GM04504 (cell line): ENCODE measurements around the gene KIAA0825.
"Not testable (repeated sequence)": the region's sequence is repeated elsewhere in the genome, so short reads cannot be mapped to it uniquely, and the experiment has no call there.

Source experiments
- DNase-seq: peaks from one replicate; pipeline ENCODE4 v3.0.0-alpha.2; 2012; ENCODE audit warnings: low read depth

Gene KIAA0825

DNA sequence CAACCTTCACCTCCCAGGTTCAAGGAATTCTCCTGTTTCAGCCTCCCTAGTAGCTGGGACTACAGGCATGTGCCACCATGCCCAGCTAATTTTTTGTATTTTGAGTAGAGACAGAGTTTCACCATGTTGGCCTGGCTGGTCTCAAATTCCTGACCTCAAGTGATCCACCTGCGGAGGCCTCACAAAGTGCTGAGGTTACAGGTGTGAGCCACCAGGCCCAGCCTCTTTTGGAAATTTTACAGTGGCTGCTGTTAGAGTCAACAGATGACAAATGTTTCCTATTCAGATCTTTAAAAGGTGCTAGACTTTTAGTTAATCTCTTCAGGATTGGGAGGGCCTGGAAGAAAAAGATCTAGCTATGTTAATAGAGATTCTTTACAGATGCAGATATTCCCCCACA is 45.1 kb downstream of the KIAA0825 start:
- not testable (repeated sequence) for DNase-seq

DNA sequence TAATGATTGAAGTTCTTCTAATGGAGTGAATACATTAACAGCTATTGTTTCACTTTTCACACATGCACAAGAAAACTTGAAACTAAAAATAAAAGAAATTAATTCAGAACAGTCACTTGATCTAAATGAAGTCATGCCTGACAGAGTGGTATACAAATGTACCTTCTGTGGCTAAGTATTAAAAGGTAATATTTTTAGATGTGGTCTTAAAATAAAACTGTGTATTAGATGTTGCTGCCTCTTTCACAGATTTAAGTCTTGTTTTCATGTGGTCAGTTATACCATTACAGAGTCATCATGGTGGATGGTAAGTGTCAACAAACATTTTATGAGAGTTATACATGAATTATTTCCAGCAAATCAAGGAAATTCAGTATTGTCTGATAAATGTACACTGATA is 47.0 kb downstream of the KIAA0825 start:
- no peak for DNase-seq

DNA sequence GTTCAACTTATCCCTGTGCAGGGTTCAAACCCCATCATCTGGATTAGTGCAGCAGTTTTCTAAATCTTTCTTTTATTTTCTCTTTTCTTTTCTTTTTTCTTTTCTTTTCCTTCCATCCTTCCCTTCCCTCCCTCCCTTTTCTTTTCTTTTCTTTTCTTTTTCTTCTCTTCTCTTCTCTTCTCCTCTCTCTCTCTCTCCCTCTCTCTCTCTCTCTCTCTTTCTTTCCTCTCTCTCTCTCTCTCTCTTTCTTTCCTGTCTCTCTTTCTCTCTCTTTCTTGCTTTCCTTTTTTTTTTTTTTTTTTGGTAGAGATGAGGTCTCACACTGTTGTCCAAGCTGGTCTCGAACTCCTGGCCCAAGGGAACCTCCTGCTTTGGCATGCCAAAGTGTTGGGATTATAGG is 53.6 kb downstream of the KIAA0825 start:
- no peak for DNase-seq

GRCh38 chr5:94562327-94562971 is 56.0 kb downstream of the KIAA0825 start:
- no peak for DNase-seq

GRCh38 chr5:94558028-94558427 is 60.4 kb downstream of the KIAA0825 start:
- no peak for DNase-seq

DNA sequence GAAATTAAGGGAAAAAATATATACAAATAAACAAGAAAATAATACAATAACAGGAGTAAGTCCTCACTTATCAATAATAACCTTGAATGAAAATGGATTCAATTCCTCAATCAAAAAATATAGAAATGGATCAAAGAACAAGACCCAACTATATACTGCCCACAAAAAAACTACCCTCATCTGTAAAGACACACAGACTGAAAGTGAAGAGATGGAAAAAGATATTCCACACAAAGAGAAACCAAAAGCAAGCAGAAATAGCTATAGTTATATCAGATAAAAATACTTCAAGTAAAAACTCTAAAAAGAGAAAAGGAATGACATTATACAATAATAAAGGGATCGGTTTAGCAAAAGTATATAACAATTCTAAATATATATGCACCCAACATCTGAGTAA is 66.5 kb downstream of the KIAA0825 start:
- DNase-seq = no peak

DNA sequence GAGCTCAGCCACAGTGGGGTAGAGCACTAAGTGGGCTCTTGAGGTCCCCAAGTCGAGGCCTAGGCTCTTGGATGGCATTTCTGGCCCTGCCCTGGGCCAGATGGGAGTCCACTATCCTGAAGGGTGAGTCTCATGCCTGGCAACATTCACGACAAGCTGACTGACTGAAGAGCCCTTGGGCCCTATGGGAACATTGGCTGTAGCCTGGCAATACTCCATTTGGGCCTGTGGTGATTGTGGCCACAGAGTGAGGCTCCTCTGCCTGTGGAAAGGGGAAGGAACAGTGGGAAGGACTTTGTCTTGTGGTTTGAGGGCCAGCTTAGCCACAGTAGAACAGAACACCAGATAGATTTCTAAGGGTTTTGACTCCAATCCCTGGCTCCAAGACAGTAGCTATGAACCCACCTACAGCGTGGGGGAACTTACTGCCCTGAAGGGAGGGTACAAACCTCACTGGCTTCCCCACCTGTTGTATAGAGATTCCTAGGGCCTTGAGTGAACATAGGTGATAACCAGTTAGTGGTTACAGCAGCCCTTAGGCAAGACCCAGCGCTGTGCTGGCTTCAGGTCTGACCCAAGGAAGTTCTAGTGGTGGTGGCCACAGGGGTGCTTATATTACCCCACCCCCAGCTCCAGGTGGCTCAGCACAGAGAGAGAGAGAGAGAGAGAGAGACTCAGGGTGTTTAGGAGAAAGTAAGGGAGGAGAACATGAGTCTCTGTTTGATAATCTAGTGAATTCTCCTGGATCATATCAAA is 72.4 kb downstream of the KIAA0825 start:
- DNase-seq = no peak

DNA sequence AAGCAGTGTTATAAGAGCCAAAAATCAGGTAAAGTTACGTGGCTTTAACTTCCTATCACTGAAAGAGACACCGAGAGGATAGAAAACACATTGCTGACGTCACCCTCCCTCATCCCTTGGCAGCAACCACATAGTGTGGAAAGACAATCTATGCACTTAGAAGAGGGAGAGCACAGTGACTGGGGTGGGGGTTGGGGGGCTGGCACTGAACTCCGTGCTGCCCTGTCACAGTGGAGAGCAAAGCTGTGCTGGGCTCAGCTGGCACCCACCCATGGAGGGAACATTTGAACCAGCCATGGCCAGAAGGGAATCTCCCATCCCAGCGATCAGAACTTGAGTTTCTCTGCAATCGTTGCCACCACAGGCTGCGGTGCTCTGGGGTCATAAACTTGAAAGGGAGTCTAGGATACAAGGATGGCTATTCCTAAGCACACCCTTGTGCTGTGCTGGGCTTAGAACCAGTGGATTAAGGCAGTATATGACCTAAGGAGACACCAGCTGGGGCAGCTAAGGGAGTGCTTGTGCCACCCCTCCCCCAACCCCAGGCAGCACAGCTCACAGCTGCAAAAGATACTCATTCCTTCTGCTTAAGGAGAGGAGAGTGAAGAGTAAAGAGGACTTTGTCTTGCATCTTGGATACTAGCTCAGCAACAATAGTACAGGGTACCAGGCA is 73.4 kb downstream of the KIAA0825 start:
- no peak for DNase-seq

GRCh38 chr5:94544031-94544650 is 74.3 kb downstream of the KIAA0825 start:
- no peak for DNase-seq

DNA sequence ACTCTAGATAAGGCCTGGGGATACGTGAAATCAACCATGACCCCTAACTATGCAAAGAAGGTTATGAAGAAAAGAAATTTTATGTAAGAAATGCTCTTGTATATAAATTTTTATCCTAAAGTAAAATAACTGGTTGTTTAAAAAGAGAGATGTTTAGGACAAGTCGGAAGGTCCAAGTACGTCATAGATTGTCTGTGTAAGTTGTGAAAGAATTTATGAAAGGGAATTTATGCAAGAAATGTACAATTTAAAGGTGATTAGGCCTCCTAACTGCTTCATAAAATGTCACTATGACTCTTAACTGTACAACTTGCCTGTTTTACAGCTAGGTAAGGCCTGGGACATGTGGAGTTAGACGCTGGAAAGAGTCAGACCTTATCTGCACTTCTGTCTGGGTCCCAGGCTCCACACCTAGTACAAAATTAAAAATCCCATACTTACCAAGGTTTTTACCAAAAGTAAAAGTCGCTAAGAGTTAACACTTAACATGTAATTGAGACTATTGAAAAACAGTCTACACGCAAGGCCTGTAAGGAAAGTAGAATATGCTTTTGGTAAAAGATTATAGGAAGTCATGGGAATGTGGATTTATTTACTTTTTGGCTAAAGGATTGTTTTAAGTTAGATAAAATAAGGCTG is 77.4 kb downstream of the KIAA0825 start:
- no peak for DNase-seq

GRCh38 chr5:94538260-94538659 is 80.1 kb downstream of the KIAA0825 start:
- no peak for DNase-seq

GRCh38 chr5:94526706-94527105 is 91.7 kb downstream of the KIAA0825 start:
- no peak for DNase-seq

DNA sequence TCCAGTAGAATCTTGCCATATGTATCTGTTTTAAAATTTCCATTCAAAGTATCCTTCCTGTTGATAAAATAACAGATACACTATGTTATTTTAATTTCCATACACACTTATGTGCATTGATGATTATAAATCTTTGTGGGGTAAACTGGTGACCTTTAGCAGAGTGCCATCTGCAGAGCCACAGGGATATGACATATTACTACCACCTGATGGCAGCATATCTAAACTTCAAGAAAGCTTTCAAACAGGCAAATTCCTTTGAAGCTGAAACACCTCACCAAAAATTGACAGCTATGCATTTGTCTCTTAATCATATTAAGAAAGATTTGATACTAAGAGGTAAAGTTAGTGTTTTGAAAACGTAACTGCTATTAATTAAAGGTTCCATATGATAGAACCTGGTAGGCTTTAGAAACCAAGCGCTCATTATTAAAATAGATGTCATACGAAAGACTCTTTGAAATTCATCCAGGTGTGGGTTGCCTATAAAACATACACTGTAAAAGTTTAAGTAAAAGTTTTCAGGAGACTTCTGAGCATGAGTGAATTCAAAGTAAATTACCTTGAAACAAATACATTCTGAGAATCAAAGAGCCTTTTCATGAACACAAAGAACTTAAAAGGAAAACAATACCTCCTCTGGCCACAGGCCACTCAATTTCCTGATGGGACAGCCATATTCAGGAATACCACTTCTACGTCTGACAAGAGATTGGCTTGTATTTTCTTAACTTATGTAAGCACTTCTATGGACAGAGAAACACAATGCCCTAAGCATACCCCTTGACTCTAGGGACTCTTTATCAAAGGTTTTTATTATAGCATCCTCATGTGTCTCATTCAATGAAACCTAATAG is 93.3 kb downstream of the KIAA0825 start:
- DNase-seq = no peak

DNA sequence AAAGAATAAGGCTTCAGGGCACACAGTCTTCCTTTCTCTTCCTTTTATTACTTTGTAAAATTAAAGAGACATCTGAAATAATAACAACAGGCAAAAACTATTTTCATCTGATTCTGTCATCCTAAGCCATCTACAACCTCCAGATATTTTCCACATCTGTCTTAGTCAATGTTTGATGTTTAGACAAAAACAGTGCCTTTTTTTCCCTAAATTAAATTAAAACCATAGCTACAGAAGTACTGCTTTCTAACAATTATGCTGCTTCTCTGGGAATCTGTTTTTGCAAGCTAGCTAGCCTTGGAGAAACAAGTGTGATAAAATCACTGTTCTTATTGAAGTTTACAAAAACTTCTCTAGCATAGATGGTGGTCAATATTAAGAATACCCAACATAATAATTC is 95.4 kb downstream of the KIAA0825 start:
- DNase-seq = no peak

- DNase-seq = no peak
Measured at GRCh38 chr5:94522117-94522516, 96.3 kb downstream of the KIAA0825 start.

- no peak for DNase-seq
Measured at GRCh38 chr5:94517490-94518488, 100.6 kb downstream of the KIAA0825 start.

- DNase-seq = no peak
Measured at GRCh38 chr5:94516148-94516547, 102.3 kb downstream of the KIAA0825 start.

DNA sequence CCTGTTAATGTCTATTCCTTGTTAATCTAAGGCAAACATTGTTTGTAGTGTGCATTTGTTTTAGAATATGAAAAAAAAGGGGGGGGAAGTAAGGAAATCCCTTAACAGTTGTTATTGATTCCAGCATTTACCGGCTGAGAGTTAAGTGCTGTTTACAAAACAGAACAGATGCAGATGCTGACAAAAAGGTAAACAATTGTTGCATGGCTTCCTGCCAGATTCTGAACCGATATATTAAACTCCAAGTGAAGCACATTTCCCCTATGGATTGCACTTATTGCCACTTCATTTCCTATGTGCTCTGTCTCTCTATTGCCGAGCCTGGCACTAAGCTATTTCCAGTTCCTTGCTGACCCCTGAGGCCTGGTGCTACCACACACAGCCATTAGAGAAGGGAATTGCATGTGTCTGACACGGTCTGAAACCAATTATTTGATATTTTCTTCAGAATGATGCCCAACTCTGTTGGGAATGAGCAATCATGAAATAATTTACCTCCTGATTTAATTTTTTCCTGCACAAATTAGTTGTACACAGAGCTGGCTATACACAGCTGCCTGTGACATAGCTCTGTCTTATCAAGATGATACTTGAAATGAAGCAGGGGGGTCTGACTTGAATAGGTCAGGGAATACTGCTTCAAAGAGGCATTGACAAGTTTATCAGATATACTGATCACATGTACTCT is 109.8 kb downstream of the KIAA0825 start:
- no peak for DNase-seq

DNA sequence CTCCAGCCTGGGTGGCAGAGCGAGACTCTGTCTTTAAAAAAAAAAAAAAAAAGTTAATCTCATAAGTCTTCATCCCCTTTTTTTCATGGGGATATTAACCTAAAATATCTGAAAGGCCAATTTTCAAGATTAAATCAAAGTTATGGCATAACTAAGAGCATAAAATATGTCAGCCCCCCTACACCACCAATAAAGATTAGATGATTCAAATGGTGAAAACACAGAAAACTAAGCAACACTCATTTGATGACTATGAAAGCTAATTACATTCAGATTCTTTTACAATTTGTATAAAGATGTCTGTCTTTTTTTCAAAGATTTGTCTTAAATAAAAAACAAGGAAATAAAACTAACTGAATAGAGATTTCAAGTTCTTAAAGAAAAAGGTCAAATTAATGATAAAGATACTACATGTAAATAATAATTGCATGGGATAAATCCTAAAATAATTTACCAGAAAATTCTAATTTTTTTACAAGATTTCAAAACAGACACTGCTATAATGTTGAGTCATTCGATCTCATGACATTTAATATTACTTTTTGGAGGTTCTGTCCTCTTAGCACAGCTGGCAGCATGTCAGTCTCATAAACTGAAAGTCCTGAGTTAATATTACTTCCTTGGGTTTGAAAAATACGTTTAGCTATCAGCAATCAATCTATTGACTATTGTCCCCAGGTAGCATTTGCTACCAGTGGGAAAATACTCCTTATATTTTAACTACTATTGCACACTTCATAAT is 112.9 kb downstream of the KIAA0825 start:
- DNase-seq = peak; percentile 19
